ENCODE data around the gene IGF2BP1. TPM values are rescaled to one million over a fixed set of nuclear protein-coding genes. Genes with fewer than 3 reads are reported as not detected.
"Not testable (repeated sequence)": the region's sequence is repeated elsewhere in the genome, so short reads cannot be mapped to it uniquely, and the experiment has no call there.

IGF2BP1 gene
- total RNA-seq, 2 experiments from 2014 or later: not detected

GRCh38 chr17:49079840-49080663 is 82.9 kb downstream of the IGF2BP1 start:
- peaks cover 56% of the 10 kb centered on the region for H3K27me3 Mint-ChIP-seq
- Histone ChIP-seq H3K36me3 (ENCODE audit: insufficient read depth, low read length) (no peaks in the 10 kb centered on the region), H3K27me3 (ENCODE audit: control insufficient read depth in 1 of 2, insufficient read depth in 2 of 2, low read length in 2 of 2) (peaks cover 9 to 13% of the 10 kb centered on the region in 2 experiments), H3K4me3 (ENCODE audit: low read length) (no peak overlapping the region), H3K4me1 (ENCODE audit: insufficient read depth, low read length) (no peaks in the 10 kb centered on the region), H3K27ac (ENCODE audit: low read depth in 1 of 2, low read length in 2 of 2) (no peak overlapping the region), H3K9me3 (ENCODE audit: control insufficient read depth in 1 of 2, insufficient read depth in 1 of 2, low read length in 2 of 2) (no peaks in the 10 kb centered on the region)
- no peak overlapping the region for H3K27ac Mint-ChIP-seq
- no peak overlapping the region for H3K4me3 Mint-ChIP-seq
- DNase-seq: no peak
- intact Hi-C loops (cut with DNase I, micrococcal nuclease): no loop called here
- ChIA-PET POLR2A (no interaction called here), CTCF (no interaction called here)
- no peaks in the 10 kb centered on the region for H3K9me3 Mint-ChIP-seq
- ATAC-seq (ENCODE audit: poor library complexity): no peak
- no peaks in the 10 kb centered on the region for H3K4me1 Mint-ChIP-seq (ENCODE audit: low read depth)
- TF ChIP-seq, protein P1, sequence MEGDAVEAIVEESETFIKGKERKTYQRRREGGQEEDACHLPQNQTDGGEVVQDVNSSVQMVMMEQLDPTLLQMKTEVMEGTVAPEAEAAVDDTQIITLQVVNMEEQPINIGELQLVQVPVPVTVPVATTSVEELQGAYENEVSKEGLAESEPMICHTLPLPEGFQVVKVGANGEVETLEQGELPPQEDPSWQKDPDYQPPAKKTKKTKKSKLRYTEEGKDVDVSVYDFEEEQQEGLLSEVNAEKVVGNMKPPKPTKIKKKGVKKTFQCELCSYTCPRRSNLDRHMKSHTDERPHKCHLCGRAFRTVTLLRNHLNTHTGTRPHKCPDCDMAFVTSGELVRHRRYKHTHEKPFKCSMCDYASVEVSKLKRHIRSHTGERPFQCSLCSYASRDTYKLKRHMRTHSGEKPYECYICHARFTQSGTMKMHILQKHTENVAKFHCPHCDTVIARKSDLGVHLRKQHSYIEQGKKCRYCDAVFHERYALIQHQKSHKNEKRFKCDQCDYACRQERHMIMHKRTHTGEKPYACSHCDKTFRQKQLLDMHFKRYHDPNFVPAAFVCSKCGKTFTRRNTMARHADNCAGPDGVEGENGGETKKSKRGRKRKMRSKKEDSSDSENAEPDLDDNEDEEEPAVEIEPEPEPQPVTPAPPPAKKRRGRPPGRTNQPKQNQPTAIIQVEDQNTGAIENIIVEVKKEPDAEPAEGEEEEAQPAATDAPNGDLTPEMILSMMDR (IDR thresholded peaks at IDR 0.05): no peak
- H3K36me3 Mint-ChIP-seq (ENCODE audit: low read depth): no peaks in the 10 kb centered on the region

GRCh38 chr17:49082231-49082630 is 85.0 kb downstream of the IGF2BP1 start:
- CTCF ChIA-PET: no interaction called here
- POLR2A ChIA-PET: no interaction called here
- no peaks in the 10 kb centered on the region for H3K36me3 Mint-ChIP-seq (ENCODE audit: low read depth)
- no peaks in the 10 kb centered on the region for H3K9me3 Mint-ChIP-seq
- TF ChIP-seq, protein P1 (IDR thresholded peaks at IDR 0.05): no peak
- Histone ChIP-seq H3K4me3 (ENCODE audit: low read length) (no peak overlapping the region), H3K27ac (ENCODE audit: low read depth in 1 of 2, low read length in 2 of 2) (no peak overlapping the region), H3K4me1 (ENCODE audit: insufficient read depth, low read length) (no peaks in the 10 kb centered on the region), H3K27me3 (ENCODE audit: control insufficient read depth in 1 of 2, insufficient read depth in 2 of 2, low read length in 2 of 2) (peaks cover 9 to 10% of the 10 kb centered on the region in 2 experiments), H3K9me3 (ENCODE audit: control insufficient read depth in 1 of 2, insufficient read depth in 1 of 2, low read length in 2 of 2) (no peaks in the 10 kb centered on the region), H3K36me3 (ENCODE audit: insufficient read depth, low read length) (no peaks in the 10 kb centered on the region)
- ATAC-seq (ENCODE audit: poor library complexity) (no peak), DNase-seq (no peak)
- peaks cover 61% of the 10 kb centered on the region for H3K27me3 Mint-ChIP-seq
- H3K4me1 Mint-ChIP-seq (ENCODE audit: low read depth): no peaks in the 10 kb centered on the region
- intact Hi-C loops (cut with DNase I, micrococcal nuclease): no loop called here
- H3K4me3 Mint-ChIP-seq: no peak overlapping the region
- H3K27ac Mint-ChIP-seq: no peak overlapping the region

- H3K9me3 Mint-ChIP-seq; H3K27ac ChIP-seq (ENCODE audit: low read depth in 1 of 2, low read length in 2 of 2); intact Hi-C loops (cut with DNase I, micrococcal nuclease); H3K27ac Mint-ChIP-seq; ATAC-seq (ENCODE audit: poor library complexity); DNase-seq; CTCF ChIA-PET; POLR2A ChIA-PET; H3K36me3 Mint-ChIP-seq (ENCODE audit: low read depth); H3K9me3 ChIP-seq (ENCODE audit: control insufficient read depth in 1 of 2, insufficient read depth in 1 of 2, low read length in 2 of 2); H3K4me1 Mint-ChIP-seq (ENCODE audit: low read depth); H3K4me3 ChIP-seq (ENCODE audit: low read length); H3K4me3 Mint-ChIP-seq; H3K27me3 ChIP-seq (ENCODE audit: control insufficient read depth in 1 of 2, insufficient read depth in 2 of 2, low read length in 2 of 2); H3K36me3 ChIP-seq (ENCODE audit: insufficient read depth, low read length); H3K4me1 ChIP-seq (ENCODE audit: insufficient read depth, low read length): not testable (repeated sequence)
- peaks cover 45% of the 10 kb centered on the region for H3K27me3 Mint-ChIP-seq
Measured at GRCh38 chr17:49085046-49085445, 87.9 kb downstream of the IGF2BP1 start.
